GM18951 (cell line): ENCODE measurements around the gene AP1M2.

Experiments used
- POLR2A ChIP-seq: IDR thresholded peaks from 4 replicates; pipeline ENCODE4 v1.6.1; 2011; ENCODE audit warnings: mild to moderate bottlenecking; ENCODE audit not compliant: insufficient read length, insufficient read depth; ENCODE audit errors: extremely low read depth
- in situ Hi-C: fragments of 300-500 bp; cut with MboI; formaldehyde crosslinking; loops from one replicate; pipeline ENCODE4 v1.12.0; 2022; ENCODE audit warnings: low sequenced_read_pairs, mixed read lengths, inconsistent platforms; ENCODE audit not compliant: unreplicated experiment

AP1M2 gene

DNA sequence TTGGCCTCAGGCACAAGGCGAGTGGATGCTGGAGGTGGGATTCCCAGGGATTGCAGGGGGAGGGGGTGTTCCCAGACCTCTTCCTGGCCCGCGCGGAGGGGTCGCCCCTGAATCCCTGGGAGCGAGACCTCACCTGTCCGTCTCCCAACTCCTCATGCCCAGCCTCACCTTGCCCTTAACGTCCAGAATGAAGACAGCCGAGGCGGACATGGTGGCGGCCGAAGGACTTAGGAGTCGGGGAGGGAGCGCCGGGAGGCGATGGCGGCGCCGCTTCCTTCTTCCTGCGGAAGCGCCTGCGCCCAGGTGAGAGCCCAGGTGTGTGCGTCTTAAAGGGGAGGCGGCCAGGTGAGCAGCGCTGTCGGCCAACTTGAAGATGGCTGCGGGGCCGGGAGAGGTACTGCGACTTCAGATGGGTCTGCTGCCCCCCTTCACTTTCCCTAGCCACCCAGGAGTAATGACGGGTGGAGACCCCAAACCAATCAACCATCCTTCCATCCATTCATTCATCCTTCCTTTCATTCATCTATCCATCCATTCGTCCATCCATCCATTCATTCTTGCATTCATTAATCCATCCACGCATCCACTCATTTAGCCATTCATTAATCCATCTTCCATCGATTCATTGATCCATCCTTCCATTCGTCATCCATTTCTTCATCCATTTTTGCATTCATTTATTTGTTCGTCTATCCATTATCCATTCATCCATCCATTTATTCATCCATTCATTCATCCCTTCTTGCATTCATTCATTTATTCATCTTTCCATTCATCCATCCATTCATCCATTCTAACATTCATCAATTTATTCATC lies at the start of gene AP1M2:
AP1M2 (minus strand) TSS at position 291 of the 817 bp plus-strand sequence; CDS start at position 210, 81 bp downstream.
- TF ChIP-seq POLR2A: no peak
- in situ Hi-C loops: no loop called here

DNA sequence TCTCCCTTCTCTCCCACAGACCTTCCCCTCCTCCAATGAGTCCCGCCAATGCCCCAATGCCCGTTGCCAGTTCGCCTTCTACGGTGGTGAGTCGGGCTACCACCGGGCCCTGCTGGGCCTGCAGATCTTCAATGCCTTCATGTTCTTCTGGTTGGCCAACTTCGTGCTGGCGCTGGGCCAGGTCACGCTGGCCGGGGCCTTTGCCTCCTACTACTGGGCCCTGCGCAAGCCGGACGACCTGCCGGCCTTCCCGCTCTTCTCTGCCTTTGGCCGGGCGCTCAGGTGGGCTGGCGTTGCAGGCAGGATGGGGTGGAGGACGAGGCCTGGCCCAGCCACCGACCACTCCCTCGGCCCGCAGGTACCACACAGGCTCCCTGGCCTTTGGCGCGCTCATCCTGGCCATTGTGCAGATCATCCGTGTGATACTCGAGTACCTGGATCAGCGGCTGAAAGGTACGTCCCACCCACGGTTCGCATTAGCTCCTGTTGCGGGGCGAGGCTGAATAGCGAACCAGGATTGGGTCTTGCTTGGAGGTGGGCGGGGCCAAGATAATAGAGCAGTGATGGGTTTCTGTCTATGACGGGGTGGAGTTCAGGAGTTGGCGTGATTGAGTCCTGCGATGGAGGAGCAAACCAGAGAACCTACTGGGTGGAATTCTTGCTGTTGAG lies 49.3 kb upstream of the AP1M2 start:
- TF ChIP-seq POLR2A: no peak
- in situ Hi-C loops: no loop called here

DNA sequence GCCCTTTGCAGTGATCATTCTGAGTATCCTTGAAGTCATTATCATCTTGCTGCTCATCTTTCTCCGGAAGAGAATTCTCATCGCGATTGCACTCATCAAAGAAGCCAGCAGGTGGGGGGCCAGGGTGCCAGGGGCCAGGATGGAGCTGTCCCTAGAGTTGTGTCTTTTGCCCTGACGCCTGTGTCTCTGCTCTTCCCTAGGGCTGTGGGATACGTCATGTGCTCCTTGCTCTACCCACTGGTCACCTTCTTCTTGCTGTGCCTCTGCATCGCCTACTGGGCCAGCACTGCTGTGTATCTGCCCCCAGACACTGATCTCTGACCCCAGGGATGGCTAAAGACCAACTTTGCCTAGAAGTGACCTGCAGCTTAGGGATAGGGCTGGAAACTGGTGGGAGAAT lies 47.9 kb upstream of the AP1M2 start:
- in situ Hi-C loops: no loop called here
- TF ChIP-seq POLR2A: no peak

DNA sequence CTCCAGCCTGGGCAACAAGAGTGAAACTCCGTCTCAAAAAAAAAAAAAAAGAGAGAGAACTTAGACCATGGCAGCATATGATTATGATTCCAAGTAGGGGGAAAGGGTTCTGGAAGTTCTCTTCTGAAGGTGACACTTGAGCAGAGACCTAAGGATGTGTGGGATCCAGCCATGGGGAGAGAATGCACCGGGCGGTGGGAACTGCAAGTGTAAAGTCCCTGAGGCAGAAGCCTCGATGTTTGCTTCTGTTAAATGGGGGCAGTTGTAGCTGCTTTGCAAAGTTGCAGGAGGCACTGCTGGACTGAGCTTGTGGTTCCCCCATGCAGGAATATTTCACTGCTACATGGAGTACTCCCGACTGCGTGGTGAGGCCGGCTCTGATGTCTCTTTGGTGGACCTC lies 47.3 kb upstream of the AP1M2 start:
- TF ChIP-seq POLR2A: no peak
- in situ Hi-C loops: no loop called here

DNA sequence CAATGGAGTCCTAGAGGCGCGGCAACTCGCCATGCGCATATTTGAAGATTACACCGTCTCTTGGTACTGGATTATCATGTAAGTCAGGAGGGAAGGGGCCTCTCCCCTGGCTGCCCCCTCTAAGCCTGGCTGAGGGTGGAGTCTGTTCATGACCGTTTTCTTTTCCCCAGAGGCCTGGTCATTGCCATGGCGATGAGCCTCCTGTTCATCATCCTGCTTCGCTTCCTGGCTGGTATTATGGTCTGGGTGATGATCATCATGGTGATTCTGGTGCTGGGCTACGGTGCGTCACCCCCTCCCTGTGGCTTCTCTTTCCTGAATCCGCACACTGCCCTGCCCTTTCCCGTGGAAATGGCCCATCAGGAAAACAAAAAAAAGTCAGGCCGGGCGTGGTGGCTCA lies 44.8 kb upstream of the AP1M2 start:
- in situ Hi-C loops: no loop called here
- no peak for TF ChIP-seq POLR2A

DNA sequence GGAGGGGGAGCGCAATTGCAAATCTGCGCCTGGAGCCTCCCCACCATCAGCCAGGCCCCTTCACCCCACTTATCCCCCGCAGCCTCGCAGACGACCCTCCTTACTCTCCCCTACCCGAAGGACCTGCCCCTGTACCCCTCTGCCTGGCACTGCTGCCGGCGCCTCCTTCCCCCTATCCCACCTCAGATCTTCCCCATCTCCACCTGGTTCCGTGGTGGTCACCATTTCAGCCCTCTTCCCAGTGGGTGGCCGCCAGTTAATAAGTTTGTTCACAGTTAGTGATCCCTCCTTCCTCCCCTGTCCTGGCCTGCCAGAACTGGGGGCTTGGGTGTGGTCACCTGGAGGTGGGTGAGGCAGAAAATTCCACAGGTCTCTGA lies 38.6 kb upstream of the AP1M2 start:
- in situ Hi-C loops: no loop called here
- no peak for TF ChIP-seq POLR2A

DNA sequence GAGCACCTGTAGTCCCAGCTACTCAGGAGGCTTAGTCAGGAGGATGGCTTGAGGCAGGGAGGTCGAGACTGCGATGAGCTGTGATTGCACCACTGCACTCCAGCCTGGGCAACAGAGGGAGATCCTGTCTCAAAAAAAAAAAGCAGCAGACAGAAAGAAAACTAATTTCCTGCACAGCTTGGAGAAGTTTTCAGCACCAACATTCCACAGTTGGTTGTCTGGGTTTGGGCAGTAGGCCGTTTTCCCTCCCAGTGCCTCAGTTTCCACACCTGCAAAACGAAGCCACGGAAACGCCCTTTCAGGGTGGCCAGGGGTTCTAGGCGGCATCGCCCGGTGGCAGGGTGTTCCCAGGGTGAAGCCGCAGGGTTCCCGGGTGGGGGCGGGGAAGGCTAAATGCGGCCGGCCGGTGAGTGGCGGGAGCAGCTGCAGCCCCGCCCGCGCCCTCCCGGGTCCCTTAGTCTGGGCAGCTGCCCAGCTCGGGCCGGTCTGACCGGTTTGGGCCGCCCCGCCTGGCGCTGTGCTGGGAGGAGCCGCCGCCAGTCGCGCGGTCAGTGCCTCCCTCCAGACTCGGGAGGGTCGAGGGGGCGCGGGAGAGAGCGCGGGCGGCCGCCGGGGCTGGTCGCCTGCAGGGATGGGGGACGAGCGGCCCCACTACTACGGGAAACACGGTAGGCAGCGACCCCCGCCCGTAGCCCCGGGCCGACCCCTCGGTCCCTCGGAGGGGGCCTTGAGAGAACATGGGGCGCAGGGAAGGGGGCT lies 38.1 kb upstream of the AP1M2 start, which contains the start of gene SLC44A2:
SLC44A2 (plus strand) TSS at position 551 of the 759 bp plus-strand sequence; CDS start at position 632, 81 bp downstream.
- TF ChIP-seq POLR2A: no peak
- in situ Hi-C loops: no loop called here

DNA sequence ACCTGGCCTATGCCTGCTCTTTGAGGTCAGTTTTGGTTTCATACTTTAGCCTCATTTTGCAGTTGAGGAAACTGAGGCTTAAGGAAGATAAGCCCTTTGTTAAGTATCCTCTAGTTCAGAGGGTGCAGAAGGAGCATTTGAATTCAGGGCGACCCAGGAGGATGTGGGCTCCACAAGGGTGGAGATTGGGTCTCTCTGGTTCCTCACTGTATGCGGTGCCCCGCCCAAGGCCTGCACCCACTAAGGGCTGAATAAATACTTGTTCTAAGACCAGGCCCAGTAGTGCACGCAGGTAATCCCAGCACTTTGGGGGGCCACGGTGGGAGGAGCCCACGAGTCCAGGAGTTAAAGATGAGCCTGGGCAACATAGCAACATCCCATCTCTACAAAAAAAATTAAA lies 37.5 kb upstream of the AP1M2 start:
- TF ChIP-seq POLR2A: no peak
- in situ Hi-C loops: no loop called here

DNA sequence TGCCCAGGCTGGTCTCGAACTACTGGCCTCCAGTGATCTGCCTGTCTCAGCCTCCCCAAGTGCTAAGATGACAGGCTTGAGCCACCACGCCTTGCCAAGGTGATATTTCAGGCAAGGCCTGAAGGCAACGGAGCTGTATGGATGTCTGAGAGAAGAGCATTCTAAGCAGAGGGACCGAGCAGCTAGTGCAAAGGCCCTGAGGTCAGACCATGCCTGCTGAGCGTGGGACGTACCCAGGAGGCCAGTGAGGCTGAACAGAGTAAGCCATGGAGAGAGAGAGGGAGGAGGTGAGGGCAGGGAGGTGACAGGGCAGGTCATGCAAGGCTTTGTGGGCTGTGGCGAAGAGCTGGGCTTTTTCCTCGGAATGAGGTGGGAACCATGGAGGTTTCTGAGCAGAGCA lies 34.9 kb upstream of the AP1M2 start:
- in situ Hi-C loops: no loop called here
- TF ChIP-seq POLR2A: no peak

DNA sequence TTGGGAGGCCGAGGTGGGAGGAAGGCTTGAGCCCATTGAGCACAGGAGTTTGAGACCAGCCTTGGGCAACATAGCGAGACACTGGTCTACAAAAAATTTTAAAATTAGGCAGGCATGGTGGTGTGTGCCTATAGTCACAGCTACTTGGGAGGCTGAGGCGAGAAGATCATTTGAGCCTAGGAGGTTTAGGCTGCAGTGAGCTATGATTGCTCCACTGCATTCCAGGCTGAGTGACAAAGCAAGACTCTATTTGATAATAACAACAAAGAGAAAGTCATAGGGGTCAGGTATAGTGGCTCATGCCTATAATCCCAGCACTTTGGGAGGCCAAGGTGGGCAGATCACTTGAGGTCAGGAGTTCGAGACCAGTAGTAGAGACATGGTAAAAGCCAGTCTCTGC lies 33.7 kb upstream of the AP1M2 start:
- TF ChIP-seq POLR2A: no peak
- in situ Hi-C loops: no loop called here

DNA sequence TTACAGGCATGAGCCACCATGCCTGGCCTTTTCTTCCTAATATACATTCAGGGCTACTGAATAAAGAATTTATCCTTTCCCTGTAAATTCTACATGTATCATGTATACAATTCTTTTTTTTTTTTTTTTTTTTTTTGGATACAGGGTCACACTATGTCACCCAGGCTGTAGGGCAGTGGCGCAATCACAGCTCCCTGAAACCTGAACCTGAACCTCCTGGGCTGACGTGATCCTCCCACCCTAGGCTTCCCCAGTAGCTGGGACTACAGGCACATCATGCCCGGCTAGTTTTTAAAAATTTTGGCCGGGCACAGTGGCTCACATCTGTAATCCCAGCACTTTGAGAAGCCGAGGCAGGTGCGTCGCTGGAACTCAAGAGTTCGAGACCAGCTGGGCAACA lies 31.7 kb upstream of the AP1M2 start:
- TF ChIP-seq POLR2A: no peak
- in situ Hi-C loops: no loop called here

DNA sequence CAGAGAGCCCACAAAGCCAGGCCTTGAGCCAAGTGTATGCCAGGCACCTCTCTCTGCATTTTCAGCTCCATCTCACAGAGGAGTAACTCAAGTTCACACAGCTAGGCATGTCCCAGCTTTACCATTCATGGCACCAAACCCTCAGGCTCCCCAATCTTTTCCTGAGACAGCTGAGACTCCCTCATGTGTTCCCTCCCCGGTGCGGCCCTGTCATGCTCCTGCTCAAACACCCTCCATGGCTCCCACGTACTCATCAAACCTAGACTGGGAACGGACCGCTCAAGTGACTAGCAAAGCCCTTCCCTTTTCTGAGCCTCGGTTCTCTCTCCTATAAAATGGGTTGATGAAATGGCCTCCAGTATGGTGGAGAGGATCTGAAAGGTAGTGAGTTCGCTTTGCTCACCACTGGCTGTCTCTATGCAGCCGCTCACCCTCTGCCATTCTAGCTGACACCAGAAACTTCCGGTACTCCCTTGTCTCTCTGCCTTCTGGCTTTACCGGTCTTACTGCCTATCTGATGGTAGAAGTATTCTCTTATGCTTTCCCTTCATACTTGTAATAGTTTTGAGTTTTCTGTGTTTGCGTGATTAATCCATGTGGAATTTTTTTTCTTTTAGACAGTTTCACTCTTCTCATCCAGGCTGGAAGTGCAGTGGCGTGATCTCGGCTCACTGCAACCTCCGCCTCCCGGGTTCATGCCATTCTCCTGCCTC lies 30.5 kb upstream of the AP1M2 start:
- in situ Hi-C loops: no loop called here
- TF ChIP-seq POLR2A: no peak

DNA sequence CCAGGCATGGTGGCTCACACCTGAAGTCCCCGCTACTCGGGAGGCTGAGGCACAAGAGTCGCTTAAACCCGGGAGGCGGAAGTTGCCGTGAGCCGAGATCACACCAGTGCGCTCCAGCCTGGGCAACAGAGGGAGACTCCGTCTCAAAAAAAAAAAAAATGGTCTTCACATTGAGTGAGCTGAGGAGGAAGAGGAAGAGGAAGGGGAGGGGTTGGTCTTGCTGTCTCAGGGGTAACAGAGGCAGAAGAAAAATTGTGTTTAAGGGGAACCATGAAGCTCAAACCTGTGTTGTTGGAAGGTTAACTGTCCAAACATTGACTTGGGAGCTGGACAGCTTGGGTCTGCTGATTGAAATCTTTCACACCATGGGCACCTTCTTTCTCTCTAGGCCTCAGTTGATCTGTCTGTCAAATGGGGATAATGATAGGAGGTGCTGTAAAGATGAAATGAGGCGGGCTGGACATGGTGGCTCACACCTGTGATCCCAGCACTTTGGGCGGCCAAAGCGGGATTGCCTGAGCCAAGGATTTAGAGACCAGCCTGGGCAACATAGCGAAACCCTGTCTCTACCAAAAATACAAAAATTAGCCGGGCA lies 28.4 kb upstream of the AP1M2 start:
- no peak for TF ChIP-seq POLR2A
- in situ Hi-C loops: no loop called here
